Adrenal gland (tissue), 5 donors: ENCODE data around the gene LMF2.

Experiments
- POLR2A ChIP-seq, 2 donors: fragments of 450-650 bp; IDR thresholded peaks; one replicate each; pipeline ENCODE4 v1.6.1; 2017; ENCODE audit warnings: antibody characterized with exemption in 2 of 2, mild to moderate bottlenecking in 2 of 2, moderate library complexity in 1 of 2
- TF ChIP-seq, protein P1 (sequence below), 6 experiments: fragments of 450-650 bp in 4 of 6; fragments of 200-600 bp in 2 of 6; sonication (generic) in 1 of 6; IDR thresholded peaks; 1 replicate in 5 of 6; 2 replicates in 1 of 6; pipeline versions ENCODE4 v1.5.1 to v1.8.0; 2016 to 2021; ENCODE audit warnings: antibody characterized with exemption in 6 of 6, mild to moderate bottlenecking in 2 of 6, moderate library complexity in 1 of 6
- donor health status: DM: no; HTN: no; CAD: no.

DNA sequence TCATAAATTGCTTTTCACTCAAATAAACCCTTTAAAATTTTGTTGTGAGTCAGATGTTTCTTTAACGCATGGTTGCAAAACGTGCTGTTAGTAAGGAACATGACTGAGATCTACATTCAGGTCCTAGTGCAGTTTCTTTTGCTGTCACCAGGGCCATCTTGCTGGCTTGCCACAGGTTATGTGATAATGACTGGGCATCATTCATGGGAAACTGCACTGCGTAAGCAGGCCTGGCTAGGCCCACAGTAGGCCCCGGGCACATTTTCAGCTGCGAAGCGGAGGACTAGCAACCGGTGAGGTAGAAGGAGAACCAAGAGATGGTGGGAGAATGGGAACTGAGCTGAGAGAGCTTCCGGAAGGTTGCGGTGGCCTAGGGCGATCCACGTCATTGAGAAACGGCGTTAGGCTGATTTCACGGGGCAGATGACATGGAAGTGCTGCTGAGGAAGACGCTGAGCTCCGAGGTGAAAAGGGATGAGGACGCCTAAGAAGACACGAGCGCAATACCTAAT is 35.0 kb upstream of the LMF2 start:
- TF ChIP-seq, protein P1, sequence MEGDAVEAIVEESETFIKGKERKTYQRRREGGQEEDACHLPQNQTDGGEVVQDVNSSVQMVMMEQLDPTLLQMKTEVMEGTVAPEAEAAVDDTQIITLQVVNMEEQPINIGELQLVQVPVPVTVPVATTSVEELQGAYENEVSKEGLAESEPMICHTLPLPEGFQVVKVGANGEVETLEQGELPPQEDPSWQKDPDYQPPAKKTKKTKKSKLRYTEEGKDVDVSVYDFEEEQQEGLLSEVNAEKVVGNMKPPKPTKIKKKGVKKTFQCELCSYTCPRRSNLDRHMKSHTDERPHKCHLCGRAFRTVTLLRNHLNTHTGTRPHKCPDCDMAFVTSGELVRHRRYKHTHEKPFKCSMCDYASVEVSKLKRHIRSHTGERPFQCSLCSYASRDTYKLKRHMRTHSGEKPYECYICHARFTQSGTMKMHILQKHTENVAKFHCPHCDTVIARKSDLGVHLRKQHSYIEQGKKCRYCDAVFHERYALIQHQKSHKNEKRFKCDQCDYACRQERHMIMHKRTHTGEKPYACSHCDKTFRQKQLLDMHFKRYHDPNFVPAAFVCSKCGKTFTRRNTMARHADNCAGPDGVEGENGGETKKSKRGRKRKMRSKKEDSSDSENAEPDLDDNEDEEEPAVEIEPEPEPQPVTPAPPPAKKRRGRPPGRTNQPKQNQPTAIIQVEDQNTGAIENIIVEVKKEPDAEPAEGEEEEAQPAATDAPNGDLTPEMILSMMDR (IDR thresholded peaks at IDR 0.05): no peak
- TF ChIP-seq POLR2A (IDR thresholded peaks at IDR 0.05): no peak
